ENCODE data around the gene ERBB3.
A peak's percentile ranks its signal among the peaks of the same experiment; 100 is the strongest.
"Not testable (repeated sequence)": the region's sequence is repeated elsewhere in the genome, so short reads cannot be mapped to it uniquely, and the experiment has no call there.

Gene ERBB3

GRCh38 chr12:56114084-56114483, 34.1 kb downstream of the ERBB3 start:
- no peak overlapping the region for H3K27ac ChIP-seq (replicated peaks; ENCODE audit: low read length)
- no peak overlapping the region for H2AK5ac ChIP-seq (ENCODE audit: low read depth, low read length)
- no peak overlapping the region for H2BK120ac ChIP-seq (ENCODE audit: low read depth, low read length)
- no peak overlapping the region for H3K4me2 ChIP-seq (ENCODE audit: insufficient read depth, low read length, poor library complexity, severe bottlenecking)
- H2BK5ac ChIP-seq (ENCODE audit: low read length) = no peak overlapping the region
- H2BK15ac ChIP-seq (ENCODE audit: low read length) = no peak overlapping the region
- no peak overlapping the region for H3K14ac ChIP-seq (ENCODE audit: low read length)
- H3K4me3 ChIP-seq (ENCODE audit: low read length in 2 of 2) = no peak overlapping the region
- H4K91ac ChIP-seq (ENCODE audit: low read depth, low read length, poor library complexity) = no peak overlapping the region
- no peak overlapping the region for H2AFZ ChIP-seq (ENCODE audit: low read length)
- no peak overlapping the region for H3K23ac ChIP-seq (ENCODE audit: low read depth, low read length, poor library complexity)
- H3K27me3 ChIP-seq (ENCODE audit: control insufficient read depth in 3 of 3, insufficient read depth in 3 of 3, low read depth in 1 of 3, low read length in 3 of 3) = no peaks in the 10 kb centered on the region
- peaks cover 2% of the 10 kb centered on the region for H3K79me1 ChIP-seq (ENCODE audit: low read depth, low read length)
- peaks cover 30 to 62% of the 10 kb centered on the region in 2 donors for H3K36me3 ChIP-seq (replicated peaks in 1 of 2; ENCODE audit: control insufficient read depth in 2 of 2, insufficient read depth in 2 of 2, low read length in 2 of 2)
- H3K4ac ChIP-seq (ENCODE audit: low read length) = no peak overlapping the region
- WGBS, 2 donors (ENCODE audit: extremely low coverage in 2 of 2, insufficient read length in 2 of 2, insufficient replicate concordance in 1 of 2) = no CpG with 5 or more reads among the region's 1 CpG
- peaks cover 5 to 8% of the 10 kb centered on the region in 2 donors for H3K4me1 ChIP-seq (ENCODE audit: control insufficient read depth in 2 of 2, insufficient read depth in 1 of 2, low read depth in 1 of 2, low read length in 2 of 2)
- H3K9me3 ChIP-seq (replicated peaks in 1 of 2; ENCODE audit: control insufficient read depth in 2 of 2, insufficient read depth in 1 of 2, low read depth in 1 of 2, low read length in 2 of 2) = peaks cover 0 to 7% of the 10 kb centered on the region in 2 donors
- DNase-seq (ENCODE audit: low spot score) = no peak
- no peak overlapping the region for H3K9ac ChIP-seq (ENCODE audit: low read depth, low read length, poor library complexity)
- H2BK12ac ChIP-seq (ENCODE audit: low read length) = no peak overlapping the region
- H4K8ac ChIP-seq (ENCODE audit: low read depth, low read length) = no peak overlapping the region
- H3K18ac ChIP-seq (ENCODE audit: low read length) = no peak overlapping the region

DNA sequence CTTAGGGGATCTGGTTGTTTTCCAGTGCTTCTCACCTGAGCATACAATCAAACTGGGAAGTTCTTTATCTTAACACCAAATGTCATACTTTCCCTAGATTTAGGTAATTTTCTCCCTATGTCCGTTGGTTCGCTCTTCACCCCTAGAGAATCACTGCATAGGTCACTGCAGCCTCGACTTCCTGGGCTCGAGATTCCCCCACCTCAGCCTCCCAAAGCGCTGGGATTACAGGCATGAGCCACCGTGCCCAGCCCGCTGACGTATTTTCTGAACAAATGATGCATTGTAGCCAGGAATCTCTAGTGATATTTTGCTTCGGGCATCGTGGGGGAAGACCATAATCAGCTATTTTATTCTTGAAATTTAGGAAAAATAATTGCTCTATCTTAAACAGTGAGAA, 35.4 kb downstream of the ERBB3 start:
- Histone ChIP-seq H3K36me3 (replicated peaks in 1 of 2; ENCODE audit: control insufficient read depth in 2 of 2, insufficient read depth in 2 of 2, low read length in 2 of 2) (peaks cover 25 to 57% of the 10 kb centered on the region in 2 donors), H3K14ac (ENCODE audit: low read length) (no peak overlapping the region), H3K27me3 (ENCODE audit: control insufficient read depth in 3 of 3, insufficient read depth in 3 of 3, low read depth in 1 of 3, low read length in 3 of 3) (no peaks in the 10 kb centered on the region), H2AFZ (ENCODE audit: low read length) (peak overlapping the region; percentile 81), H4K91ac (ENCODE audit: low read depth, low read length, poor library complexity) (no peak overlapping the region), H3K4me3 (ENCODE audit: low read length in 2 of 2) (no peak overlapping the region), H2BK15ac (ENCODE audit: low read length) (no peak overlapping the region), H3K9ac (ENCODE audit: low read depth, low read length, poor library complexity) (no peak overlapping the region), H2BK5ac (ENCODE audit: low read length) (no peak overlapping the region), H3K4me1 (ENCODE audit: control insufficient read depth in 2 of 2, insufficient read depth in 1 of 2, low read depth in 1 of 2, low read length in 2 of 2) (peaks cover 6 to 16% of the 10 kb centered on the region in 2 donors), H2BK120ac (ENCODE audit: low read depth, low read length) (no peak overlapping the region), H2AK5ac (ENCODE audit: low read depth, low read length) (no peak overlapping the region), H3K4me2 (ENCODE audit: insufficient read depth, low read length, poor library complexity, severe bottlenecking) (peak overlapping the region; percentile 51), H3K18ac (ENCODE audit: low read length) (no peak overlapping the region), H3K79me1 (ENCODE audit: low read depth, low read length) (peaks cover 2% of the 10 kb centered on the region), H3K27ac (replicated peaks; ENCODE audit: low read length) (no peak overlapping the region), H3K9me3 (replicated peaks in 1 of 2; ENCODE audit: control insufficient read depth in 2 of 2, insufficient read depth in 1 of 2, low read depth in 1 of 2, low read length in 2 of 2) (peaks cover 0 to 7% of the 10 kb centered on the region in 2 donors), H3K23ac (ENCODE audit: low read depth, low read length, poor library complexity) (no peak overlapping the region), H3K4ac (ENCODE audit: low read length) (no peak overlapping the region), H4K8ac (ENCODE audit: low read depth, low read length) (no peak overlapping the region), H2BK12ac (ENCODE audit: low read length) (no peak overlapping the region)
- no peak for DNase-seq (ENCODE audit: low spot score)
- WGBS, 2 donors (ENCODE audit: extremely low coverage in 2 of 2, insufficient read length in 2 of 2, insufficient replicate concordance in 1 of 2) = no CpG with 5 or more reads among the region's 10 CpGs

DNA sequence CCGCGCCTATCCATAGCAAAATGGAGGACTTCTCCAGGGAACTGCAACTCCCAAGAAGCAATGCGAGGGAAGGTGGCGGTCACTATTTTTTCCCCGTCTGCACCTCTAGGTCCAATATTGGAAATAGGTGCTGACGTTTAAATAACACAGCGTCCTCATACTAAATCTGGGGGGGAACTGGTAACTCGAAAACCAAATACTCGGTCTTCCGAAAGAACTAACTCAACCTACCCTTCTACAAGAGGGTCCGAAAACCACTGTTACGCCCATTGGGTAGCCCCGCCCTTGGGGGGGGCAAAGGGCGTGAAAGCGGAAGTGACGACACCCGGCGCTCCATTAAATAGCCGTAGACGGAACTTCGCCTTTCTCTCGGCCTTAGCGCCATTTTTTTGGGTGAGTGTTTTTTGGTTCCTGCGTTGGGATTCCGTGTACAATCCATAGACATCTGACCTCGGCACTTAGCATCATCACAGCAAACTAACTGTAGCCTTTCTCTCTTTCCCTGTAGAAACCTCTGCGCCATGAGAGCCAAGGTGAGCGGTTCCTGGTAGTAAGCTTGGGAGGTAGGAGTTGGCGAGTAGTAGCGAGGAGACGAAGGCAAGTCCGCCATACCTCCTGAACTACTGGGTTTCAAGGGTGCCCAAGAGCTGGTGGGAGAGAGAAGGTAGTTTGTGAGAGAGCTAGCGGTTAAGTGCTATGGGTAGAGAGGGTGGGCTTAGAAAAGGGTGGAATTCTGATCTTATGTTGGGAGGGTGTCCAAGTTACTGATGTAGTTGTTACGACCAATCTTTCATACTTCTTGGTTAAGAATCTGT, 36.5 kb downstream of the ERBB3 start, which contains the start of gene RPL41:
Gene RPL41 (plus strand): TSS at position 367 of the 815 bp plus-strand sequence.
- Histone ChIP-seq H3K14ac (ENCODE audit: low read length) (no peak within 1 kb of the TSS), H3K9ac (ENCODE audit: low read depth, low read length, poor library complexity) (peak within 1 kb of the TSS; percentile 78), H3K23ac (ENCODE audit: low read depth, low read length, poor library complexity) (peak within 1 kb of the TSS; percentile 17), H3K4me2 (ENCODE audit: insufficient read depth, low read length, poor library complexity, severe bottlenecking) (peak within 1 kb of the TSS; percentile 72), H3K9me3 (replicated peaks in 1 of 2; ENCODE audit: control insufficient read depth in 2 of 2, insufficient read depth in 1 of 2, low read depth in 1 of 2, low read length in 2 of 2) (peaks cover 0 to 7% of the 10 kb centered on the region in 2 donors), H2BK120ac (ENCODE audit: low read depth, low read length) (no peak within 1 kb of the TSS), H2BK12ac (ENCODE audit: low read length) (peak within 1 kb of the TSS; percentile 35), H3K18ac (ENCODE audit: low read length) (peak within 1 kb of the TSS; percentile 32), H2AFZ (ENCODE audit: low read length) (peak within 1 kb of the TSS; percentile 81), H2AK5ac (ENCODE audit: low read depth, low read length) (no peak within 1 kb of the TSS), H3K79me1 (ENCODE audit: low read depth, low read length) (no peaks in the 10 kb centered on the region), H3K4ac (ENCODE audit: low read length) (no peak within 1 kb of the TSS), H3K4me3 (ENCODE audit: low read length in 2 of 2) (peak within 1 kb of the TSS; percentile 67 to 83), H3K27ac (replicated peaks; ENCODE audit: low read length) (peak within 1 kb of the TSS; percentile 70), H3K36me3 (replicated peaks in 1 of 2; ENCODE audit: control insufficient read depth in 2 of 2, insufficient read depth in 2 of 2, low read length in 2 of 2) (peaks cover 25 to 57% of the 10 kb centered on the region in 2 donors), H3K4me1 (ENCODE audit: control insufficient read depth in 2 of 2, insufficient read depth in 1 of 2, low read depth in 1 of 2, low read length in 2 of 2) (peaks cover 6 to 16% of the 10 kb centered on the region in 2 donors), H3K27me3 (ENCODE audit: control insufficient read depth in 3 of 3, insufficient read depth in 3 of 3, low read depth in 1 of 3, low read length in 3 of 3) (no peaks in the 10 kb centered on the region), H4K91ac (ENCODE audit: low read depth, low read length, poor library complexity) (no peak within 1 kb of the TSS), H4K8ac (ENCODE audit: low read depth, low read length) (no peak within 1 kb of the TSS), H2BK5ac (ENCODE audit: low read length) (no peak within 1 kb of the TSS), H2BK15ac (ENCODE audit: low read length) (no peak within 1 kb of the TSS)
- DNase-seq (ENCODE audit: low spot score) = peak; percentile 95
- no CpG with 5 or more reads among the region's 34 CpGs for WGBS, 2 donors (ENCODE audit: extremely low coverage in 2 of 2, insufficient read length in 2 of 2, insufficient replicate concordance in 1 of 2)

DNA sequence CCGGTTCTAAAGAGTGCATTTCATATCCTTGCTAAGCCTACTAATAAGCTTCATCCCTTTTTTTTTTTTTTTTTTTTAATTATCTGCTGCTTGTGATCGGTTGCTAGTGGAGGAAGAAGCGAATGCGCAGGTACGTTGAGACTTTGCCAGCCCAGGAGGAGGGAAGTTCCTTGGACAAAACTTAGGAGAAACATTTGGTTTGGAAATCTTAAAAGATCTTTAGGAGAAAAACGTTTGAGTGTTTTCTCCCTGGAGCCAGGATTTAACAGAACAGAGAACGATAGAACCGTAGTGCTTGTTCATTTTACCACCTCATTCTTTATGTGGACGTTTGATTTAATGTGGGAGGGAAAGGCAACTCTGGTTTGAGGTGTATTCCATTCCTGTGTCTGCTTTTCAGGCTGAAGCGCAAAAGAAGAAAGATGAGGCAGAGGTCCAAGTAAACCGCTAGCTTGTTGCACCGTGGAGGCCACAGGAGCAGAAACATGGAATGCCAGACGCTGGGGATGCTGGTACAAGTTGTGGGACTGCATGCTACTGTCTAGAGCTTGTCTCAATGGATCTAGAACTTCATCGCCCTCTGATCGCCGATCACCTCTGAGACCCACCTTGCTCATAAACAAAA, 37.2 kb downstream of the ERBB3 start:
- Histone ChIP-seq H3K36me3 (replicated peaks in 1 of 2; ENCODE audit: control insufficient read depth in 2 of 2, insufficient read depth in 2 of 2, low read length in 2 of 2) (peaks cover 24 to 58% of the 10 kb centered on the region in 2 donors), H3K4me3 (ENCODE audit: low read length in 2 of 2) (peak overlapping the region; percentile 75 to 83), H3K4me2 (ENCODE audit: insufficient read depth, low read length, poor library complexity, severe bottlenecking) (peak overlapping the region; percentile 72), H3K4me1 (ENCODE audit: control insufficient read depth in 2 of 2, insufficient read depth in 1 of 2, low read depth in 1 of 2, low read length in 2 of 2) (peaks cover 6 to 16% of the 10 kb centered on the region in 2 donors), H3K9ac (ENCODE audit: low read depth, low read length, poor library complexity) (peak overlapping the region; percentile 78), H3K27ac (replicated peaks; ENCODE audit: low read length) (peak overlapping the region; percentile 70)
- H2AFZ ChIP-seq (ENCODE audit: low read length); H2BK15ac ChIP-seq (ENCODE audit: low read length); H3K14ac ChIP-seq (ENCODE audit: low read length); H3K23ac ChIP-seq (ENCODE audit: low read depth, low read length, poor library complexity); H3K9me3 ChIP-seq (replicated peaks in 1 of 2; ENCODE audit: control insufficient read depth in 2 of 2, insufficient read depth in 1 of 2, low read depth in 1 of 2, low read length in 2 of 2); H2AK5ac ChIP-seq (ENCODE audit: low read depth, low read length); DNase-seq (ENCODE audit: low spot score); H4K8ac ChIP-seq (ENCODE audit: low read depth, low read length); H3K27me3 ChIP-seq (ENCODE audit: control insufficient read depth in 3 of 3, insufficient read depth in 3 of 3, low read depth in 1 of 3, low read length in 3 of 3); H2BK5ac ChIP-seq (ENCODE audit: low read length); H4K91ac ChIP-seq (ENCODE audit: low read depth, low read length, poor library complexity); H2BK12ac ChIP-seq (ENCODE audit: low read length); H2BK120ac ChIP-seq (ENCODE audit: low read depth, low read length); H3K4ac ChIP-seq (ENCODE audit: low read length); H3K79me1 ChIP-seq (ENCODE audit: low read depth, low read length); H3K18ac ChIP-seq (ENCODE audit: low read length): not testable (repeated sequence)
- WGBS, 2 donors (ENCODE audit: extremely low coverage in 2 of 2, insufficient read length in 2 of 2, insufficient replicate concordance in 1 of 2) = no CpG with 5 or more reads among the region's 16 CpGs

Measured in neuronal stem cell (in vitro differentiated cells).